Activated T-helper 1 cell treated with anti-CD3 and anti-CD28 coated beads, Interleukin-12 subunit alpha, Interleukin-12 subunit beta, Interleukin-2, Interleukin-4 antibody, amounts not matched to agents 30 ng/mL and 10 ng/mL and 1 ng/mL, durations not matched to agents 14 hours and 24 hours and 36 hours (primary cell): Measurements from ENCODE around the gene FOXJ1. TPM values are rescaled to one million over a fixed set of nuclear protein-coding genes. Genes with fewer than 3 reads are reported as not detected.
"Not testable (repeated sequence)": the region's sequence is repeated elsewhere in the genome, so short reads cannot be mapped to it uniquely, and the experiment has no call there.

Experiments
- DNase-seq: peaks from one replicate; pipeline ENCODE4 v3.0.0; 2021; ENCODE audit warnings: low spot score
- H3K27ac Mint-ChIP-seq: one replicate; pipeline ENCODE4 v1.8.0; 2021; ENCODE audit warnings: mild to moderate bottlenecking, mixed read lengths
- H3K27me3 Mint-ChIP-seq: one replicate; pipeline ENCODE4 v1.8.0; 2022; ENCODE audit warnings: mild to moderate bottlenecking, moderate library complexity, mixed read lengths; ENCODE audit not compliant: insufficient read depth
- H3K36me3 Mint-ChIP-seq: one replicate; pipeline ENCODE4 v1.8.0; 2021; ENCODE audit warnings: low read depth, mixed read lengths
- H3K4me1 Mint-ChIP-seq: one replicate; pipeline ENCODE4 v1.8.0; 2021; ENCODE audit warnings: low read depth, mixed read lengths
- H3K4me3 Mint-ChIP-seq: one replicate; pipeline ENCODE4 v1.8.0; 2021; ENCODE audit warnings: mild to moderate bottlenecking, moderate library complexity, mixed read lengths
- H3K9me3 Mint-ChIP-seq: one replicate; pipeline ENCODE4 v1.8.0; 2021; ENCODE audit warnings: mixed read lengths
- intact Hi-C: fragments of 100-400 bp; cut with micrococcal nuclease; formaldehyde crosslinking; loops from one replicate; pipeline ENCODE4 v1.15.1; 2024
- total RNA-seq: library from RNA; stranded (reverse); gene quantifications from 2 replicates; pipeline ENCODE4 v1.2.3, GENCODE V29; 2022

The FOXJ1 gene
- 0.10 TPM in 1 of 2 replicates, not detected in the other for total RNA-seq

DNA sequence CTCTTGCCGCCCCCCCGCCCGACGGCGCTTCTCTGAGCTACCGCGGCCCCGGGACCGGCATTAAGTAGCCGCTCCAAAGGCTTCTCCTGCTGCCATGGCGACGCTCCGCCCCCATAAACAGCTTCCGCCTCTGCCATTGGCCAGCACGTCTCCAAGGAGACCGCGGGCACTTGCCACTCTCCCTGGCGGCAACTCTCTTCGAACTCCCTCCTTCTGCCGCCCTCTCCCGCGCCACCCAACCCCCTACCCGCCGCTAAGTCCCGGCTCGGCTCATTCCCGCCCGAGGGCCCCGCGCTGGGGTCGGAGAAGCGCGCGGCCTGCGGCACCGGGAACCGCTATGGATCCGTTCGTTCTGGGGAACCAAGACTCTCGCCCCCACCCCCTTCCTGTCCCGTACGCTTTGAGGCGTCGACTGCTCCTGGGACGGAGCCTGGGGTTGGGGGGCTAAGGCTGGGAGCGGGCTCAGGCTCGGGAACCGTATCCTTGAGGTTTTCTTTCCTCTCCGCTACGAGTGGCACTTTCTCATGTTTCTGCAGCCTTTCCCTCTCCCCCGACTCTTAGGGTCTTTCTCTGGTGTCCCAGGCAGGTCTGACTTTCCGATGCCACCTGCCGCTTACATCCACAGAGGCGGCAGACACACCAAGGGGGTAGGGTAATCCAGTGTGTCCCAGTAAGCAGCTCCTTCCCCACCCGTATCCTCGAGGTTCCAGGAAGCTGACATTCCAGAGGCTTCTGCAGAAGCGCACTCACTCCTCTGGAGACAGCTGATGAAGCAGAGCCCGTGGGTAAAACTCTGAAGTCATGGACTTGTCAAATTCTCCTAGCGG lies at the start of gene FOXJ1:
Gene FOXJ1, minus strand, starts transcription at position 34 of the 827 bp plus-strand sequence. CDS start 850 bp downstream, outside the sequence.
- H3K9me3 Mint-ChIP-seq = no peaks in the 10 kb centered on the region
- H3K27ac Mint-ChIP-seq = peak within 1 kb of the TSS; percentile 65
- H3K4me3 Mint-ChIP-seq = peak within 1 kb of the TSS; percentile 74
- peak; percentile 91 for DNase-seq
- peaks cover 14% of the 10 kb centered on the region for H3K27me3 Mint-ChIP-seq
- intact Hi-C loops = loop anchor here (1.0 kb wide), 5 partner anchors 38 to 162 kb away; partner anchors contain the start of genes ACOX1, EXOC7 and TEN1
- peaks cover 53% of the 10 kb centered on the region for H3K4me1 Mint-ChIP-seq
- H3K36me3 Mint-ChIP-seq = peaks cover 5% of the 10 kb centered on the region

DNA sequence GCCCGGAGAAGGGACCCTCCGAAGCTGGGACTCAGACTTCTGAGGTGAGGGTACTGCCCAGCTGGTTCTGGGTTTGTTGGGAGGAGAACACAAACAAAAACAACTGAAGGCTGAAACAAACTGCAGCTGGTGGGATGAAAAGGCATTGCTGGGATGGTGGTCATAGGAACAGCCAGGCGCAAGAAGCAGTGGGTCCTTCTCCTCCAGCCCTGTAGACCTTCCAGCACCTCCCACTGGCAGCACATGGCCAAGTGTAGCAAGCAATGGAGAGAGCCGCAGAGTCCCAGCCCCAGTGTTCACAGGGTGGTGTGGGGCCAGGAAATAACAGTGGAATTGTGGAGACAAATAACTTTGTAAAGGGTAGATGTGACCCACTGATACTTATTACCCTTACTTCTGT lies 48.7 kb upstream of the FOXJ1 start:
- Mint-ChIP-seq H3K4me1 (peaks cover 78% of the 10 kb centered on the region), H3K27me3 (no peaks in the 10 kb centered on the region), H3K4me3 (peak overlapping the region; percentile 74), H3K27ac (peak overlapping the region; percentile 97), H3K9me3 (no peaks in the 10 kb centered on the region), H3K36me3 (peaks cover 26% of the 10 kb centered on the region)
- intact Hi-C loops = loop anchor here (10.0 kb wide), 1 partner anchor 405 kb away; the partner anchor contains the start of gene UNK
- DNase-seq = no peak

DNA sequence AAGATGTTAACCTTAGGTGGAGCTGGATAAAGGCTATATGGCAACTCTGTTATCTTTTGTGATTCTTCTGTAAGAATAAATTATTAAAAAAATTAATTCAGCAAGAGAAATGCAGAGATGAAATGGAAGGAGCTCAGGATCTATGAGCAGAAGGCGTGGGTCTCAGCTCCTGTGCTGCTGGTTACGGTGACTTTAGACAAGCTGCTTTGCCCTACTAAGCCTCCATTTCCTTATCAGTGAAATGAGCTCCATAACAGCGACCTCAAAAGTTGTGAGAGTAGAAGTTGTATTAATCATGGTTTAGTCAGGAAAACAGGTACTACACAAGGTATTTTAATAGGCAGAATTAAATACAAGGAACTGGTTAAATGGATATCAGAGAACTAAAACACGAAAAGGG lies 48.2 kb upstream of the FOXJ1 start:
- peak overlapping the region; percentile 97 for H3K27ac Mint-ChIP-seq
- H3K36me3 Mint-ChIP-seq = peaks cover 26% of the 10 kb centered on the region

GRCh38 chr17:76188213-76189016 lies 47.4 kb upstream of the FOXJ1 start:
- no peak for DNase-seq
- Mint-ChIP-seq H3K4me3 (peak overlapping the region; percentile 36), H3K36me3 (peaks cover 22% of the 10 kb centered on the region), H3K4me1 (peaks cover 70% of the 10 kb centered on the region), H3K27ac (peak overlapping the region; percentile 77), H3K27me3 (no peaks in the 10 kb centered on the region), H3K9me3 (no peaks in the 10 kb centered on the region)
- intact Hi-C loops = no loop called here

More for the DNA sequence above, 48.2 kb upstream of the FOXJ1 start:
- peaks cover 78% of the 10 kb centered on the region for H3K4me1 Mint-ChIP-seq
- intact Hi-C loops = no loop called here
- H3K27me3 Mint-ChIP-seq = no peaks in the 10 kb centered on the region
- no peak for DNase-seq
- H3K4me3 Mint-ChIP-seq = peak overlapping the region; percentile 74
- no peaks in the 10 kb centered on the region for H3K9me3 Mint-ChIP-seq

DNA sequence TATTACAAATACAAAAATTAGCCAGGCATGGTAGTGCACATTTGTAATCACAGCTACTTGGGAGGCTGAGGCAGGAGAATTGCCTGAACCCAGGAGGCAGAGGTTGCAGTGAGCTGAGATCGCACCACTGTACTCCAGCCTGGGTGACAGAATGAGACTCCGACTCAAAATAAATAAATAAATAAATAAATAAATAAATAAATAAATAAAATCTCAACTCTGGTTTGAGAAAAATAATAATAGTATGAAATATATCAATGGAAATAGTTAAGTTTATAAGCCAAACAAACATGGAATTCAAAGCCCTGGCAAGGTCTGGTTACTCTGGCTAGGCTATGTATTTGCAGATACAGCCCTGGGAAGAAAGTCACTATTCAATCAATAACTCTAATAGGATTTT lies 45.7 kb upstream of the FOXJ1 start:
- H3K27ac Mint-ChIP-seq, intact Hi-C loops, H3K4me3 Mint-ChIP-seq: not testable (repeated sequence)

GRCh38 chr17:76184290-76184689 lies 43.2 kb upstream of the FOXJ1 start:
- Mint-ChIP-seq H3K4me1 (peaks cover 71% of the 10 kb centered on the region), H3K9me3 (no peaks in the 10 kb centered on the region), H3K36me3 (peaks cover 27% of the 10 kb centered on the region), H3K27me3 (no peaks in the 10 kb centered on the region), H3K27ac (no peak overlapping the region), H3K4me3 (no peak overlapping the region)
- intact Hi-C loops = no loop called here
- no peak for DNase-seq

More for the DNA sequence above, 45.7 kb upstream of the FOXJ1 start:
- Mint-ChIP-seq H3K36me3 (peaks cover 22% of the 10 kb centered on the region), H3K4me1 (peaks cover 63% of the 10 kb centered on the region)
- not testable (repeated sequence) for H3K9me3 Mint-ChIP-seq, DNase-seq, H3K27me3 Mint-ChIP-seq

DNA sequence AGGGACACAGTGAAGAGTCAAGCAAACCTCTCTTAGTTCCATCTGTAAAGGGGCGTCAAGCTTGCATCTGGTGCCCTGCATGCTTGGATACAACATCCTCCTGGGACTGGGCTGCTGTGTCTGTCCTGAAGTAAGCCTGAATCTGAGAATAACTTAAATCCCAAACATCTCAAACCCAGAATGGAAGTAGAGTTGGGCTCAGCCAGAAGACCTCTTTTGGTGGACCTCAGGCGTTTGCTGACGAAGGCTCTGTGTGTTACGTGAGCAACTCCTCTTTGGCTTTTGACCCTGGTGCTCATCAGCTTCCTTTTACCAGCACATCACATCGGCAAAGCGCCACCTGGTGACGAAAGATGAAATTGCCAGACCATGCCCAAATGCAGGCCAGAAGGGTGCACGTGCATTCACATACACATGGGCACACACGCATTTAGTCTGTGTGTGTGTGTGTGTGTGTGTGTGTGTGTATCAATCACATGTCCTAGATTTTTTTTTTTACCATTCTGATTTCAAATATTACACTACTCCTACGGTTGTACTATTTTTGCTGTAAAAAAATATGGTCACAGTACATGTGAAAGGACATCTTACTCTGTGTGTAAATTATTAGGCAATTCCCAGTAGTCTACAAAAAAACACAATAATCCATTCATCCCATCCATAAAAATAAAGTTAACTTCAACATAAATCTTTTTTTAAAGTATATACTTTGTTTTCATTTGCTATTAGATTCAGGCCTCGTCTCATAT lies 41.1 kb upstream of the FOXJ1 start:
- Mint-ChIP-seq H3K36me3 (peaks cover 13% of the 10 kb centered on the region), H3K4me3 (peak overlapping the region; percentile 53), H3K27ac (peak overlapping the region; percentile 87), H3K9me3 (no peaks in the 10 kb centered on the region), H3K27me3 (no peaks in the 10 kb centered on the region), H3K4me1 (peaks cover 64% of the 10 kb centered on the region)
- peak; percentile 90 for DNase-seq
- intact Hi-C loops = loop anchor here (1.0 kb wide), 4 partner anchors 9 to 97 kb away; partner anchors contain the start of gene FOXJ1

DNA sequence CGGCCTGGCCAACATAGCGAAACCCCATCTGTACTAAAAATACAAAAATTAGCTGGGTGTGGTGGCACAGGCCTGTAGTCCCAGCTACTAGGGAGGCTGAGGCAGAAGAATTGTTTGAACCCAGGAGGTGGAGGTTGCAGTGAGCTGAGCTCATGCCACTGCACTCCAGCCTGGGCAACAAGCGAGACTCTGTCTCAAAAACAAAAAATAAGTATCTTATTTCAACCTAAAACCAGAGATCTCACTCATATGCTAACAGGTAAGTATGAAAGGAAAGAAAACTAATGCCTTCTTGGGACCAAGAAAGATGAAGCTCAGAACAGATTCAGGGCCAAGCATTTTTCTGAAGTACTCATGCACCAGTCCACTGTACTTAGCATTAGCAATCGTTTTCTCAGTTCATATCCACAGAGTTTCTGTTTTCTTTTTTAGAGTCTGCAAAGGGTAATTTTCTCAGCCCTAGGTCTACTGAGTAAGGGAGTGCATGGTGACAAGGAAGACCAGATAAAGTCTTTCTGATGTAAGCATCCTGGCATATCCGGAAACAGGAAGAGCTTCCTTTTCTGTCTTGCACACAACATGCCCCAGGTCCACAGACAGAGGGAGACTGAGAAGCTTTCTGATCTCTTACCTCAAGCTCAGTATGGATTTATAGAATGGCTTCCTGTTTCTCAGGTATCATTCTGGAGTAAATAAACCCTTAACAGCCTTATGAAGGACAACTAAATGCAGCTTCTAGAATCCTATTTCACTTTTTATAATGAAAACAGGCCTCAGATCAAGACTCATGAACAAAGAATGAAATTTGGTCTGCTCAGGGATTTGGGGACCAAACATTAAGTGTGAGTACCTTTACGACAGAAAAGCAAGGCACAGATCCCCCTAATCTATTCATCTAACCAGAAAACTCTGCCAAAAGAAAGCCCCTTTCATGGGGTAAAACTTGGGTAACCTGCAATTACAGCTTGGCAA lies 38.7 kb upstream of the FOXJ1 start:
- intact Hi-C loops = no loop called here
- peak; percentile 46 for DNase-seq
- H3K4me1 Mint-ChIP-seq = peaks cover 56% of the 10 kb centered on the region
- H3K27me3 Mint-ChIP-seq = no peaks in the 10 kb centered on the region
- peak overlapping the region; percentile 74 for H3K4me3 Mint-ChIP-seq
- H3K9me3 Mint-ChIP-seq = no peaks in the 10 kb centered on the region
- H3K27ac Mint-ChIP-seq = peak overlapping the region; percentile 91
- H3K36me3 Mint-ChIP-seq = peaks cover 18% of the 10 kb centered on the region

GRCh38 chr17:76178124-76178523 lies 37.1 kb upstream of the FOXJ1 start:
- peaks cover 50% of the 10 kb centered on the region for H3K4me1 Mint-ChIP-seq
- intact Hi-C loops = no loop called here
- H3K27me3 Mint-ChIP-seq = no peaks in the 10 kb centered on the region

DNA sequence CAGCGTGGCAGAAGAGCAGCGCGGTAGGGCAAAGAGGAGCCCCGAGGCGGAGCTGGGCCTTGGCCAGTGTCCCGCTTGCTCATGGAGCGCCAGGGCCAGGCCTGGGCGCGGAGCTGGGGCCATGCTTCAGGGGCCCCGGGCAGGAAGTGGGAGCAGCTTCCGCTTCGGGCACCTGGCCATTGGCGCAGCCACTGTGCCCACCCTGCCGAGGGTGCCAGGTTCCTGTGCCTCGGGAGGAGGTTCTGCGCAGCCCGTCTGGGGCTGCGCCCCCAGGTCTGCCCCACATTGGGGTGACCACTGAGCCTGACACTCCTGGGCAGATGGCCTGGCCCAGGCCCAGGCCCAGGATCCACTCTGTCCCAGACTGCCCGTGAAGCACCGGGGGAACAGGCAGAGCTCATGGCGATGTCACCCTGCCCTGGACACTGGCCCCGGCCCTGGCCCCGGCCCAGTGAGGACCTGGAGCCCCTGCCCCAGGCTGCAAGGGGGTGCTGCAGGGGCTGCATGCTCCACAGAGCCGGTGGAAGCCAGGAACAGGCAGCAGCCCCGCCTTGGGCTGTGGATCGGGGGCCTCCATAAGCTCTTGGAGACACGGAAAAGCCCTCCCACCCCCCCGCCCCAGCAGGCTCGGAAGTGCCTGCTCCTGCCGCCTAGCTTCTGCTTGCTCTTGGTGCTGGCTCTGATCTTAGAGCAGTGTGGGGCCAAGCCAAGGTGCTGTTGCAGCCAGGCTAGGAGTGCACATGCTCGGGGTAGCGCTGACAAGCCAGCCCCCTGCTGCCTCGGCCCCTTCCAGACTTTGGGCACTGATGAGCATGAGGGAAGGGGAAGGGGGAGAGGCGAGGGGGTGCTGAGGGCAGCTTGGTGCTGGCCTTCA lies 35.9 kb upstream of the FOXJ1 start:
- no peak overlapping the region for H3K27ac Mint-ChIP-seq
- H3K36me3 Mint-ChIP-seq = peaks cover 21% of the 10 kb centered on the region
- DNase-seq = no peak
- H3K27me3 Mint-ChIP-seq = no peaks in the 10 kb centered on the region
- intact Hi-C loops = no loop called here
- H3K4me1 Mint-ChIP-seq = peaks cover 44% of the 10 kb centered on the region
- H3K4me3 Mint-ChIP-seq = no peak overlapping the region
- no peaks in the 10 kb centered on the region for H3K9me3 Mint-ChIP-seq

More at GRCh38 chr17:76178124-76178523, 37.1 kb upstream of the FOXJ1 start:
- peaks cover 15% of the 10 kb centered on the region for H3K36me3 Mint-ChIP-seq
- H3K4me3 Mint-ChIP-seq = no peak overlapping the region
- H3K27ac Mint-ChIP-seq = peak overlapping the region; percentile 91
- no peak for DNase-seq
- H3K9me3 Mint-ChIP-seq = no peaks in the 10 kb centered on the region

- Mint-ChIP-seq H3K4me1 (peaks cover 19% of the 10 kb centered on the region), H3K27me3 (no peaks in the 10 kb centered on the region), H3K36me3 (peaks cover 17% of the 10 kb centered on the region), H3K27ac (no peak overlapping the region), H3K9me3 (no peaks in the 10 kb centered on the region), H3K4me3 (no peak overlapping the region)
- intact Hi-C loops = no loop called here
- no peak for DNase-seq
Measured at GRCh38 chr17:76174037-76174436, 33.0 kb upstream of the FOXJ1 start.
